Karpas-422 (cell line): ENCODE results near the gene KHDRBS2. TPM values are rescaled to one million over a fixed set of nuclear protein-coding genes. Genes with fewer than 3 reads are reported as not detected.

Experiments
- DNase-seq: peaks from one replicate; pipeline ENCODE4 v3.0.0-alpha.2; 2015
- H2AFZ ChIP-seq: fragments of 200-600 bp; sonication (generic); 2 replicates; pipeline ENCODE4 v1.6.1; 2014; ENCODE audit warnings: antibody characterized with exemption, low read length, mixed read lengths
- H3K27ac ChIP-seq: fragments of 200-600 bp; sonication (generic); 2 replicates; pipeline ENCODE4 v1.5.1; 2014; ENCODE audit warnings: mild to moderate bottlenecking, low read length, moderate library complexity
- H3K27me3 ChIP-seq: fragments of 200-600 bp; sonication (generic); 2 replicates; pipeline ENCODE4 v1.6.1; 2014; ENCODE audit warnings: low read length, mixed read lengths
- H3K36me3 ChIP-seq: fragments of 200-600 bp; sonication (generic); 2 replicates; pipeline ENCODE4 v1.6.1; 2014; ENCODE audit warnings: low read length, mixed read lengths; ENCODE audit not compliant: insufficient read depth
- H3K4me1 ChIP-seq: fragments of 200-600 bp; sonication (generic); 2 replicates; pipeline ENCODE4 v1.6.1; 2014; ENCODE audit warnings: mild to moderate bottlenecking, low read length, mixed read lengths
- H3K4me2 ChIP-seq: fragments of 200-600 bp; sonication (generic); 2 replicates; pipeline ENCODE4 v1.6.1; 2014; ENCODE audit warnings: low read length, low read depth, mild to moderate bottlenecking; ENCODE audit not compliant: poor library complexity, severe bottlenecking
- H3K4me3 ChIP-seq: fragments of 200-600 bp; sonication (generic); 2 replicates; pipeline ENCODE4 v1.5.1; 2014; ENCODE audit warnings: mild to moderate bottlenecking, antibody characterized with exemption, low read length, mixed read lengths
- H3K79me2 ChIP-seq: fragments of 200-600 bp; sonication (generic); 2 replicates; pipeline ENCODE4 v1.6.1; 2014; ENCODE audit warnings: mild to moderate bottlenecking, low read length, mixed read lengths
- H3K9ac ChIP-seq: fragments of 200-600 bp; sonication (generic); 2 replicates; pipeline ENCODE4 v1.6.0; 2014; ENCODE audit warnings: low read length
- H3K9me2 ChIP-seq: fragments of 200-600 bp; sonication (generic), shearing (Covaris generic); replicated peaks from 2 replicates; pipeline ENCODE4 v1.6.0; 2014; ENCODE audit warnings: mild to moderate bottlenecking, low read length, moderate library complexity; ENCODE audit not compliant: insufficient read depth
- H3K9me3 ChIP-seq: fragments of 300-700, 200-600 bp; sonication (generic); 2 replicates; pipeline ENCODE4 v1.6.1; 2014; ENCODE audit warnings: low read length, mixed read lengths
- H4K20me1 ChIP-seq: fragments of 200-600 bp; sonication (generic); 2 replicates; pipeline ENCODE4 v1.6.1; 2014; ENCODE audit warnings: mild to moderate bottlenecking, antibody characterized with exemption, low read length, low read depth; ENCODE audit not compliant: insufficient read depth
- total RNA-seq: library from RNA; depleted of rRNA; stranded (reverse); fragments of >200 nt; shearing (Covaris generic); gene quantifications from 2 replicates; pipeline ENCODE4 v1.2.3, GENCODE V29; 2014; ENCODE audit warnings: low replicate concordance

KHDRBS2 gene
- total RNA-seq, 1 experiment from 2014 or later = 40.1 TPM

- H3K27me3 ChIP-seq = no peaks in the 10 kb centered on the region
- H3K4me1 ChIP-seq = peaks cover 54% of the 10 kb centered on the region
- peaks cover 94% of the 10 kb centered on the region for H3K79me2 ChIP-seq
- H3K27ac ChIP-seq = peak overlapping the region; percentile 71
- H3K4me3 ChIP-seq = no peak overlapping the region
- H3K36me3 ChIP-seq = 0 out of 2 replicates have a peak, but pooled peaks cover under 1% of the 10 kb centered on the region
- H4K20me1 ChIP-seq = no peaks in the 10 kb centered on the region
- peak overlapping the region; percentile 16 for H3K4me2 ChIP-seq
- H3K9me2 ChIP-seq = no peaks in the 10 kb centered on the region
- no peak overlapping the region for H2AFZ ChIP-seq
- no peaks in the 10 kb centered on the region for H3K9me3 ChIP-seq
- no peak overlapping the region for H3K9ac ChIP-seq
- peak; percentile 55 for DNase-seq
Observed at GRCh38 chr6:62246087-62246486, 39.9 kb downstream of the KHDRBS2 start.

- DNase-seq = no peak
- H3K9ac ChIP-seq = no peak overlapping the region
Observed at GRCh38 chr6:62236784-62237183, 49.2 kb downstream of the KHDRBS2 start.

GRCh38 chr6:62229231-62229630, 56.8 kb downstream of the KHDRBS2 start:
- no peaks in the 10 kb centered on the region for H3K9me2 ChIP-seq
- no peaks in the 10 kb centered on the region for H4K20me1 ChIP-seq
- DNase-seq = no peak
- H3K79me2 ChIP-seq = peaks cover 80% of the 10 kb centered on the region
- no peak overlapping the region for H3K9ac ChIP-seq
- no peak overlapping the region for H3K27ac ChIP-seq
- H3K4me1 ChIP-seq = no peaks in the 10 kb centered on the region
- peaks cover 2% of the 10 kb centered on the region; the same call in 1 of the 2 replicates for H3K9me3 ChIP-seq
- no peak overlapping the region for H3K4me2 ChIP-seq
- H3K27me3 ChIP-seq = no peaks in the 10 kb centered on the region
- H3K36me3 ChIP-seq = peaks cover 2% of the 10 kb centered on the region; the same call in 1 of the 2 replicates
- no peak overlapping the region for H2AFZ ChIP-seq
- no peak overlapping the region for H3K4me3 ChIP-seq

More at GRCh38 chr6:62236784-62237183, 49.2 kb downstream of the KHDRBS2 start:
- Histone ChIP-seq H3K79me2 (peaks cover 92% of the 10 kb centered on the region), H3K27ac (no peak overlapping the region), H4K20me1 (no peaks in the 10 kb centered on the region), H3K9me3 (peaks cover 3% of the 10 kb centered on the region; the same call in 1 of the 2 replicates), H3K4me1 (no peaks in the 10 kb centered on the region), H2AFZ (no peak overlapping the region), H3K36me3 (peaks cover 19% of the 10 kb centered on the region), H3K4me3 (no peak overlapping the region), H3K4me2 (no peak overlapping the region), H3K27me3 (no peaks in the 10 kb centered on the region), H3K9me2 (no peaks in the 10 kb centered on the region)

GRCh38 chr6:62217866-62218265, 68.2 kb downstream of the KHDRBS2 start:
- no peak overlapping the region for H3K4me2 ChIP-seq

GRCh38 chr6:62202078-62202477, 83.9 kb downstream of the KHDRBS2 start:
- no peak overlapping the region for H3K4me2 ChIP-seq
- no peak overlapping the region; the same call in 1 of the 2 replicates for H3K4me3 ChIP-seq
- no peaks in the 10 kb centered on the region for H3K9me2 ChIP-seq
- DNase-seq = no peak
- no peak overlapping the region for H2AFZ ChIP-seq
- H3K36me3 ChIP-seq = no peaks in the 10 kb centered on the region
- no peaks in the 10 kb centered on the region for H4K20me1 ChIP-seq
- H3K9me3 ChIP-seq = peaks cover 5% of the 10 kb centered on the region; the same call in 1 of the 2 replicates
- H3K79me2 ChIP-seq = peaks cover 80% of the 10 kb centered on the region
- H3K27me3 ChIP-seq = no peaks in the 10 kb centered on the region
- peaks cover 3% of the 10 kb centered on the region; the same call in 1 of the 2 replicates for H3K4me1 ChIP-seq
- H3K9ac ChIP-seq = no peak overlapping the region
- H3K27ac ChIP-seq = no peak overlapping the region

More at GRCh38 chr6:62217866-62218265, 68.2 kb downstream of the KHDRBS2 start:
- Histone ChIP-seq H3K27ac (no peak overlapping the region), H3K79me2 (peaks cover 92% of the 10 kb centered on the region), H3K27me3 (no peaks in the 10 kb centered on the region), H2AFZ (no peak overlapping the region), H3K9ac (no peak overlapping the region), H3K4me1 (no peaks in the 10 kb centered on the region), H3K36me3 (peaks cover 8% of the 10 kb centered on the region; the same call in 1 of the 2 replicates), H3K9me2 (no peaks in the 10 kb centered on the region), H3K9me3 (no peaks in the 10 kb centered on the region; the same call in 1 of the 2 replicates), H3K4me3 (no peak overlapping the region), H4K20me1 (no peaks in the 10 kb centered on the region)
- no peak for DNase-seq

GRCh38 chr6:62192593-62192992, 93.4 kb downstream of the KHDRBS2 start:
- H3K9ac ChIP-seq = no peak overlapping the region
- DNase-seq = no peak
- no peaks in the 10 kb centered on the region for H3K27me3 ChIP-seq
- H4K20me1 ChIP-seq = no peaks in the 10 kb centered on the region
- H3K79me2 ChIP-seq = peaks cover 95% of the 10 kb centered on the region
- no peak overlapping the region for H3K4me2 ChIP-seq
- H3K4me3 ChIP-seq = no peak overlapping the region
- H3K36me3 ChIP-seq = no peaks in the 10 kb centered on the region
- no peaks in the 10 kb centered on the region for H3K9me3 ChIP-seq
- no peak overlapping the region for H3K27ac ChIP-seq
- H2AFZ ChIP-seq = no peak overlapping the region
- no peaks in the 10 kb centered on the region for H3K4me1 ChIP-seq
- H3K9me2 ChIP-seq = no peaks in the 10 kb centered on the region

- no peaks in the 10 kb centered on the region for H4K20me1 ChIP-seq
- H3K9ac ChIP-seq = no peak overlapping the region
- H2AFZ ChIP-seq = no peak overlapping the region
- H3K9me2 ChIP-seq = no peaks in the 10 kb centered on the region
- peaks cover 23% of the 10 kb centered on the region for H3K4me1 ChIP-seq
- H3K9me3 ChIP-seq = no peaks in the 10 kb centered on the region
- peak; percentile 42 for DNase-seq
- H3K79me2 ChIP-seq = peaks cover 80% of the 10 kb centered on the region
- no peak overlapping the region for H3K4me3 ChIP-seq
- H3K27me3 ChIP-seq = no peaks in the 10 kb centered on the region
- H3K27ac ChIP-seq = peak overlapping the region; percentile 36; the same call in 1 of the 2 replicates
- peaks cover 27% of the 10 kb centered on the region for H3K36me3 ChIP-seq
- peak overlapping the region; percentile 2 for H3K4me2 ChIP-seq
Observed at GRCh38 chr6:62175195-62175594, 110.8 kb downstream of the KHDRBS2 start.

- H3K9me2 ChIP-seq = no peaks in the 10 kb centered on the region
- H3K9me3 ChIP-seq = no peaks in the 10 kb centered on the region
- no peak for DNase-seq
- H4K20me1 ChIP-seq = no peaks in the 10 kb centered on the region
- H3K79me2 ChIP-seq = peaks cover 80% of the 10 kb centered on the region
- H3K27ac ChIP-seq = 0 out of 2 replicates have a peak overlapping the region, but pooled peaks have one; percentile 36
- no peak overlapping the region for H2AFZ ChIP-seq
- H3K4me2 ChIP-seq = no peak overlapping the region
- H3K4me1 ChIP-seq = peaks cover 23% of the 10 kb centered on the region
- H3K4me3 ChIP-seq = no peak overlapping the region
- H3K36me3 ChIP-seq = peaks cover 27% of the 10 kb centered on the region
- no peaks in the 10 kb centered on the region for H3K27me3 ChIP-seq
- no peak overlapping the region for H3K9ac ChIP-seq
Observed at GRCh38 chr6:62174548-62174947, 111.5 kb downstream of the KHDRBS2 start.
